ENCODE data around the gene SNRNP25.

The SNRNP25 gene

DNA sequence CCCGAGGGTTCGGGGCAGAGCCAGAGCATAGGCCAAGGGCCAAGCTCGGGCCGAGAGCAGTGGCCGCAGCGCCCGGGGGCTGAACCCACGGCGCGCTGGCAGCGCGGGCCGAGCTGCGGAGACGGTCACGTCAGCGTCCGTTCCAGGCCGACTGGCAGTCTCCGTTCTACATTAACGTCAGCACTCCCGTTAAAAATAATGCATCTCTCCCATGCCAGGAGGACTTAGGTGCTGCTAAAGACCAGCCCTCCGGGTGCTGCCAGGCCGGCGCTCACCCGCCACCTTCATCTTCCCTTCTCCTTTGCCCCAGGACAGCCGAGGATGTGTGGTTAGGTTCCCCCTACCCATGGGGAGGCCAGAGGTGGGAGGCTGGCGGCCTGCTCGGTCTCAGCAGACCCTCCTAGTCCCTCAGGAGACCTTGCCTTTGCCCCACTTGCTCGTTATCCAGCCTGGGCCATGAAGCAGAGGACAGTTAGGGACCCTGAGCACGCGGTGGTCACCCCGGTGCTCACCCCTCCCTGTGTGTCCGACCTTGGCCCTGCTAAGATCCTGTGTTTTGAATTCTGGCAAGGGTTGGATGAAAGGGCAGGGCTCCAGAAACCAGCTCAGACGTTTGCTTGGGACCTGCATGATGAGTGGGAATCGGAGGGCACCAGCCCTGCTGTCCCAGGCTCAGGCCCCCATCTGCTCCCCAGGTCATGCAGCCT is 25.0 kb downstream of the SNRNP25 start:
- peak; percentile 7 for DNase-seq (ENCODE audit: low read depth)

DNA sequence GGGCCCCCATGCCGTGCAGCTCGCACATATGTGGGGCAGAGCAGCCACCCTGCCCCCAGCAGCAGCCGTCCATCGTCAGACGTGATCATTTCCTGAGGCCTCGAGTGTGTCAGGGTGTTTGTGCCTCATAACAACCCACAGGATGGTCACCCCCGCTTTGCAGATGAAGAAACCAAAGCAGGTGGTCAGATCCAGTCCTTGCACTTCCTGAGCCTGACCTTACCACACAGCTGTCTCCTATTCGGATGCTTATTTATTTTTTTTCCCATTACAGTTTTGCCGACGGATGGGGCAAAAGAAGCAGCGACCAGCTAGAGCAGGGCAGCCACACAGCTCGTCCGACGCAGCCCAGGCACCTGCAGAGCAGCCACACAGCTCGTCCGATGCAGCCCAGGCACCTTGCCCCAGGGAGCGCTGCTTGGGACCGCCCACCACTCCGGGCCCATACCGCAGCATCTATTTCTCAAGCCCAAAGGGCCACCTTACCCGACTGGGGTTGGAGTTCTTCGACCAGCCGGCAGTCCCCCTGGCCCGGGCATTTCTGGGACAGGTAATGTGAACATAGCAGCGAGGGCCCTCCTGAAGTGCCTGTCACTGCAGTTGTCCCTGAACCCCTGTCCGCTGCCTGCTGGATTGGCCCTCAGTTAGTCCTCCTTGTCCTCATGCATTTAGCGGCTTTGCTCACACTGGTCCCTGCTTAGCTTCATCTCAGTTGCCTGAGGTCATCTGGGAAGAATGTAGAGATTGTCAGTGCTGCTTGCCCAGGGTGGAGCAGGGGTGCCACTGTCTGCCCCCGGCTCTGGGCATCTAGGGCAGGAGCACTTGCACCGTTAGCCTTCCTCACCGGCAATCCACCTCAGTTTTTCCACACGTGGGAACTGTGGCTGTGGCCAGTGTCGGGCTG is 25.8 kb downstream of the SNRNP25 start:
- no peak for DNase-seq (ENCODE audit: low read depth)

DNA sequence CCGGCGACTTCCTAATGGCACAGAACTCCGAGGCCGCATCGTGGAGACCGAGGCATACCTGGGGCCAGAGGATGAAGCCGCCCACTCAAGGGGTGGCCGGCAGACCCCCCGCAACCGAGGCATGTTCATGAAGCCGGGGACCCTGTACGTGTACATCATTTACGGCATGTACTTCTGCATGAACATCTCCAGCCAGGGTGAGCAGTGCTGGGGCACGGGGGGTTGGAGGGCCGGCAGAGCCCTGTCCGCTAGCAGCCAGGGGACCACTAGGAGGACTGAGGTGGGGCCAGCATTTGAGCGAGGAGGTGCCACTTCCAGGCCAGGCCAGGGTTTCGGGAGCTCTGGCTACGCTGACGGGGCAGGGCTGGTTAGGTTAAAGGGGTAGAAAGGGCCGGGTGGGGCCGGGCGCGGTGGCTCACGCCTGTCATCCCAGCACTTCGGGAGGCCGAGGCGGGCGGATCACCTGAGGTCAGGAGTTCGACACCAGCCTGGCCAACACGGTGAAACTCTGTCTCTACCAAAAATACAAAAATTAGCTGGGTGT is 29.5 kb downstream of the SNRNP25 start:
- DNase-seq (ENCODE audit: low read depth) = no peak

DNA sequence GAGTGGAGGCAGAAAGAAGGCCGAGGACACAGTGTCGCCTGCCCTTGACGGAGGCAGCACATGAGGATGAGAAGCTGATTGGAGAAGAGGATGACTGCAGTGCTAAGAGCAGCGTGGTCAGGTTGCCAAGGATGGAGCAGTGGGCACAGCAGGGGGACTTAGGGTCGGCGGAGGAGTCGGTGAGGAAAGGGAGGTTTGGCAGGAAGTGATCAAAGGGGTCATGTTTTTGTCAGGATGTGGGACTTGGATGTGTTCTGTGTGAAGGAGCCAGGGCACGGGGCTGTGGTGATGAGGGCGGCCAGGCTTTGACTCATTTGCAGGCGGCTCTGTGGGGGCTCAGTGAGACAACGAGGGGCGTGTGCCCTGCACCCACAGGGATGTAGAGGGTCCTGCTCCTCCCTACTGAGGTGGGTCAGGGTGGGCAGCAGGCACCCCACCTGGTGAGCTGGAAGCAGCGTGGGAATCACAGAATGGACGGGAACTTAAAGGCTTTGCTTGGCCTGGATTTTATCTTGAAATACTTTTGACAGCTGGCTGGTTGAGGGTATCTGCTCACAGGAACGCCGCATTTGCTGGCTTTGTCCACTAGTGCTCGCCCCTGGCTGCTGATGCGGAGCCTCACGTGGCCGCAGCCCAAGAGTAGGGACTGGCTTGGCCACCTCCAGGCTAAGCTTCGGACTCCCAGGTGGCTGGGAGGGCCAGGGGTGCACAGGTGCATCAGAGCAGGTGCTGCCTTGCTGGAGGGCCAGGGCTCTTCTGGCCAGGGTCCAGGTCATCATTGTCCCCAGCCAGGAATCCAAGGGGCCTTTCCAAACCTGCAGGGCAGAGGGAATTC is 30.4 kb downstream of the SNRNP25 start:
- DNase-seq (ENCODE audit: low read depth) = no peak

DNA sequence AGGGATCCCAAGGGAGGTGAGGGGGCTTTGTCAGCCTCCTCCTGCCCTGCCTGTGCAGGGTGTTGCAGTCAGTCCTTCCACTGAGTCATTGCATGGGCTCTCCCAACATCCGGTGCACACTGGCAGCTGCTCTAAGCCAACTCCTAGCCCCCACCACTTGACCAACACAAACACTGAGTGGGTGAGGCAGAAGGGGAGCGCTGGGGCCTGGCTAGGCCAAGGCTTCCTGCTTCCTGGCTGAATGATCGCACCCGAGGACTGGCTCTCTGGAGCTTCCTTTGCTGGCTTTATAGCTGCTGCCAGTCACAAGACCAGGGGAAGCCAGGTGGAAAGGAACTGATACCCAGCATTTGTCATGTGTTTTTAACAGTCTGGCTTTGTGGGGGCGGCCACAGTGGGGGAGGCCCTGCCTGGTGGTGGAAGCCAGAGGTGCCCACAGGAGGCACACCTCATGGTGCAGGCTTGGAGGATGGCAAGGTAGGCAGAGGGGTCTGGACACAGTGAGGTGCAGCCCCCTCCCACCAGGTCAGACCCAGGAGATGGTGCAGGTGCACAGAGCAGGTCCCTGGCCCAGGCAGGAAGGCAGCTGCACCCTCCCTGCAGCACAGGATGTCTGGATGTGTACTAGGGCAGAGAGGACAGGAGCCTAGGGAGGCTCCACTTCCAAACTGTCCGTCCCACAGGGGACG is 31.2 kb downstream of the SNRNP25 start:
- peak; percentile 53 for DNase-seq (ENCODE audit: low read depth)

DNA sequence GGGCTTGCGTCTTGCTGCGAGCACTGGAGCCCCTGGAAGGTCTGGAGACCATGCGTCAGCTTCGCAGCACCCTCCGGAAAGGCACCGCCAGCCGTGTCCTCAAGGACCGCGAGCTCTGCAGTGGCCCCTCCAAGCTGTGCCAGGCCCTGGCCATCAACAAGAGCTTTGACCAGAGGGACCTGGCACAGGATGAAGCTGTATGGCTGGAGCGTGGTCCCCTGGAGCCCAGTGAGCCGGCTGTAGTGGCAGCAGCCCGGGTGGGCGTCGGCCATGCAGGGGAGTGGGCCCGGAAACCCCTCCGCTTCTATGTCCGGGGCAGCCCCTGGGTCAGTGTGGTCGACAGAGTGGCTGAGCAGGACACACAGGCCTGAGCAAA is 31.8 kb downstream of the SNRNP25 start:
- DNase-seq (ENCODE audit: low read depth) = no peak

DNA sequence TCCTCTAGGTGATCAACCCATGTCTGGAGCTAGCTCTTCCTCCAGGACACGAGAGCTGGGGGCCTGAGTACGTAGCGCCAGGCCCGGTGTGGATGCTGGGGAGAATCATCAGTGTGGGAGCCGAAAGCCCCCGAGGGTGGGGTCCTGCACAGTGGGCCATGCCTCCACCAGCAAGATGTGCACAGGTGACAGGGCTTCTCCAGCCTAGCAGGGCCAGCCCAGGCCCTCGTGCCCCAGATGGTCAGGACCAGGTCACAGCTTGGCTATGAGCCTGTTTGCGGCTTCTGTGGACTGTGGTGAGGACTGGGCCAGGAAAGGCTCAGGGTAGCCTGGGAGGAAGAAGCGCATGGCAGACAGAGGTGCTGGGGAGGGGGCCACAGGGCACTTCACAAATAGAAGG is 32.2 kb downstream of the SNRNP25 start:
- DNase-seq (ENCODE audit: low read depth) = no peak

DNA sequence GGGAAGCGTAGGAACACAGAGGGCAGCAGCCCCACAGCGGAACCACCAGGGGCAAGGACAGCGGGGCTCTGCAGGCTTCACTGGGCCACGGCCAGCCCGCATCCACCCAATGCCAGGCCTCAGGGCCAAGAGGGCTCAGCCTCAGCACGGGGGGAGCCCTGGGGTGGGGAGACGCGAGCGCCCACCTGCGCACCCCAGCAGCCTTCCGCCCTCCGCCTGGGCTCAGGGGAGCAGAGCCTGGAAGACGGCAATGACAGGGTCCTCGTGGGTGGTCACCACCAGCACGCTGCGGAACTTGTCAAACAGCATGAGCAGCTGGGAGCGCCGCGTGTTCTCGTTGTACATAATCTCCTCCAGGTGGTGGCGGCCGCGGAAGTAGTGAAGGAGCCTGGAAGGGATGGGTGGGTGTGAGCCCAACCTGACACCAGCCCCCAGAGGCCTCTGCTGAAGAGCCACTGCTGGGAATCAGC is 32.9 kb downstream of the SNRNP25 start:
- no peak for DNase-seq (ENCODE audit: low read depth)

DNA sequence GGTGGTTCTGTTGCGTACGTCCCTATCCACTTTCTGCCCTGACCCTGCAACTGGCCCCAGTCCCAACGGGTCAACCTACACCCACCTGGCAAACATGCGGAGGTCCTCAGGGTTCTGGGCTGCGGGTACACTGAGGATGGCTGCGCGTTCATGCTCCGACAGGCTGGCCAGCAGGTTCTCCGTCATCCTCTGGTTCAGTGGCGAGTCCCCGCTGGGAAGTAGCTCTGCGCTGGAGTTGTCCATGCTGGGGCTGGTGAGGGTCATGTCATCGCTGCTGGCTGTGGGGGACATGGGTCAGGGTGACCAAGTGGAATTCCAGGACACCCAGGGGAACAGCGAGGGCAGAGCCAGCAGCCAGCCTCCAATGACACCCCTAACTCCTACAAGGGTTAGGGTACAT is 35.0 kb downstream of the SNRNP25 start:
- no peak for DNase-seq (ENCODE audit: low read depth)

DNA sequence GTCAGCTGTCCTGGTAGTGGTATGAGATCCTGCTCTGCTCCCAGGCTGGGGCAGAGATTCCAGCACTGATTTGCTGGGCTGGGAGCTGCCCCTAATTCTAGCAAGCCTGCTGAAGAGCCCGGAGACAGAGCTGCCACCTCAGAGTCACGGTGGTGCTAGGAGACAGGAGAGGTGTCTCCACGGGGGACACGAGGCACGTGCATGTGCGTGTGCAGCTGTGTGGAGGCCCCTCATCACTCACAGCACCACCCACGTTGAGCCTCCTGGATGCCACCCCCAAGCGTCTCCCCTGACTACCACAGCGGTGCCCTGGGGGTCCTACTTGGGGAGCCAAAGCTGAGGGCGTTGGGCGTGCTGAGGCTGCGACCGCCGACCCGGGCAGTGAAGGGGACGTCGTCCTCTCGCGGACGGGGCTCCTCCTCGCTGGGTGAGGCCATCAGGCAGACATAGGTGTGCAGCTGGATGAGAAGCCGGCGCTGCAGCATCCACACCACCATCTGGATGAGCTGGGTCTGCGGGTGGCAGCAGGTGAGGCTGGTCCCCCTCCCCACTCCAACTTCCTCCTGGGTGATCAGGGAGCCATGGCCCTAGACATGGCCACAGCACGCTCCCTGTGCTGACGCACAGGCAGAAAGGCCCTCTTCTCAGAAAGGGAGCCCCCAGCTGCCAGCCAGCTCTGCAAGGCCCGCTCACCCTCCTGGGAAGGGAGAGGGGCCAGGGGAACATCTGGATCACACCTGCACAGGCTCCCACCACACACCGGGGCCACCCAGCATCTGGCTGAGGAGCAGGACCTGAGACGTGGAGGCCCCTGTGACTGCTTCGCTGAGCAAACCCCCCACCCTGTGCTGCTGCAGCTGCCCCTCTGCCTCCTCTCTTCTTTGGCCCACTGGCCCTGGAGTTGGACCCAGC is 36.0 kb downstream of the SNRNP25 start:
- DNase-seq (ENCODE audit: low read depth) = no peak

DNA sequence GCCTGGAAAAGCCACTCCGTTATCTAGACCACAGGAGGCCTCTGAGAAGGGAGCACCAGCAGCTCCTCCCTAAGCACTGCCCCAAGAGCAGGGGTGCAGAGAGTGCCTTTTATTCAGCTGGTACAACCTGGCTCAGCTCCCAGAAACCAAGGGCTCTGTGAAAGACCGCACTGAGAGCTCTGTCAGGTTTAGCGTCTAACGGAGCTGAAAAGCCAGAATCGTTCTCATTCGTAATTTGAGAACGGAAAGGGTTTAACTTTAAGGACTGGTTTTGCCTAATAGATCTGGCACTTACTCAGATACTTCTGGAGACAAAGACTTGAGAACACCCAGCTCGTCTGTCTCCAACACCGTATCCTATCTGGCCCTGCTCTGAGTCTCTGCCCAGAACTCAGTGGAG is 37.9 kb downstream of the SNRNP25 start:
- DNase-seq (ENCODE audit: low read depth) = no peak

DNA sequence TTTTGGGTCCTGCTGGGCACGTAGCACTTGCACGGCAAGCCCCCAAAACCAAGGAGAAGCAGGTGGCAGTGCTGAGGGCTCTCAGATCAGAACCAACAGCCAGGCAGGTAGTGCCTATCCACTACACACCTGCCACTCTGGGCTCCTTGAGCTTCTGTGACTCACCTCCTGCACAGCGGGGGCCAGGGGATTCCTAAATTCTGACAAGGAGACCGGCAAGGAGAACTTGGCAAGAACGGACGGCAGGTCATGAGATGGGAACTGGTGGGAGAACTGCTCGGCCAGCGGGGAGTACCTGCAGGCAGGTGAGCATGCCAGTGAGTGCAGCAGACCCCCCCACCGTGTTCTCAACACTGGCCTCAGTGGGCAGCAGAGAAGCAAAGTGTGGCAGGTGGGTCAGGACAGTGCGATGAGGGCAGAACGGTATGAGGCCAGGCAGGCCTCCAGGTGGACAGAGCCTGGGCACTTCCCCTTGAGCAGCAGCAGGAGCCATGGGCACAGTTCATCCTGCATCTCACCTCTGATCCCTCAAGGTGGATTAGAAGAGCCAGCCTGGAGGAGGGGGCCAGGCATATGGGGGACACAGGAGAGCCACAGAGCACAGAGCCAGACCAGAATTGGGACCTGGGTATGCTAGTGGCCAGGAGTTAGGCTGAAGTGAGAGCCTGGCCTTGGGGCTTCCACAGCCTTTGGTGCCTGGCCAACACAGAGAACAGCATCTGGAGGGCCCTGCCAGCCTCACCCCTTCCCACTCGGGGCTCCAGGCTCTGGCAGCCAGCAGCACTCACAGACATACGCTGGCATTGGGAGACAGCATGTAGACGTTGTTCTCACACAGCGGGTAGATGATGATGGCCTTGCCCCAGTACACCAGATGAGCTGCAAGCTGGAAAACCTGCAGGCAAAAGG is 39.1 kb downstream of the SNRNP25 start:
- DNase-seq (ENCODE audit: low read depth) = no peak

DNA sequence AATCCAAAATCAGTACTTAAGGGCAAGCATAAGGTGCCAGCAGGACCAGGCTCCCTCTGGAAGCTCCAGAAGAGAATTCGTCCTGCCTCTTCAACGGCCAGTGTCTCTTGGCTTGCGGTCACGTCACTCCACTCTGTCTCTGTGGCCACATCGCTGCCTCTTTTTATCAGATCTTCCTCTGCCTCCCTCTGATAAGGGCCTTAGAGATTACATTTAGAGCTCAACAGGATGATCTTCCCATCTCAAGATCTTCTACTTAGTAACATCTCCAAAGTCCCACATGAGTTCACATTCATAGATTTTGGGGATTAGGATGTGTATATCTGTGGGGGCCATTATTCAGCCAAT is 41.3 kb downstream of the SNRNP25 start:
- no peak for DNase-seq (ENCODE audit: low read depth)

DNA sequence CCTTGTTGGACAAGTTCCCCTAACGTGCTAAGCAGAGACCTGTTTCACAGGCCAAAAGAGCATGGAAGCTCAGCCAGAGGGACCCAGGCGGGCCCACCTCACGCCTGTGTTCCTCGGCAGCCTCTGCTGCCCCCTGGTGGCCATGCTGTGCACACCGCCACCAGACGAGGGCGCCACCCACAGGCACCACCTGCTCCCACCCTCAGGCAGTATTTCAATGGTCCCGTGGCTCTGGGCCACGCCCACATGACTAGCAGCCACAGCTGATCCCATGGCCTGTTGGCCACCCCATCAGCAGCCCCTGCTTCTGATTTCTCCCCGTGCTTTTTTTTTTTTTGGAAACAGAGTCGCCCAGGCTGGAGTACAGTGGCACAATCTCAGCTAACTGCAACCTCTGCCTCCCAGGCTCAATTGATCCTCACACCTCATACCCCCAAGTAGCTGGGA is 43.3 kb downstream of the SNRNP25 start:
- peak; percentile 86 for DNase-seq (ENCODE audit: low read depth)

DNA sequence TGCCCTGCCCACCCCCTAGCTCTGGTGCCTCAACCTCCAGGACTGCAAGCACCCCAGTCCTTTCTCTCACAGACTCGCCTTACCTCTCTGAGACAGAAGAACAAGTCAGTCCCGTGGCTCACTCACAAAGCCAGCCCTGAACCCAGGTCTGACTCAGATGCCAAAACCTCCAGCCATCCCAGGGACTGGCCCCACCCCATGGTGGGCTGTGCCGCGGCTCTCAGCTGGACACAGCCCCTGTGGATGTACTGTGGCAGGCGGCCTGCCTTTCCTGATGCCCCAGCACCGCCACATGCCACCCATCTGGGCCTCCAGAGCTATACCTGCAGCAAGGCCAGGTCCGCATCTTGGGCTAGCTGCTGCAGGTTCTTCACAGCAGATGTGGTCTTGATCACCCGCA is 44.2 kb downstream of the SNRNP25 start:
- DNase-seq (ENCODE audit: low read depth) = no peak

DNA sequence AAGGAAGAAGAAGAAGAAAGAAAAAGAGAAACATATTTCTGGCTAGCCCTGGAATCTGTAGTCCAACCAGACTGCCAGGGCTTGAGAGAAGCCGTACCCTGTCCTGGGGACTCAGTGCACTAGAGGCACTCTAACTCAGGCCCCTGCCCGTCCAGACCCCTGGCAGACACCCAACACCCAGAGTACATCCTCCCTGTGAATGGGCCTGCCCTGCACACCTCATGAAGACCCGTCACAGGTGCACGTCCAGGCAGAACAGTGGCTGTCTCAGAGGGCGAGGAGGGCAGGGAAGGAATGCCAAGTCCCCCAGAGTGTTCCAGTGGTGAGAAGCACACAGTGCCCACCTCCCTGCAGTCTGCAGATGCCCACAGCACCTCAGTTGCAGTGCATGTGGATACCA is 47.4 kb downstream of the SNRNP25 start:
- DNase-seq (ENCODE audit: low read depth) = no peak

DNA sequence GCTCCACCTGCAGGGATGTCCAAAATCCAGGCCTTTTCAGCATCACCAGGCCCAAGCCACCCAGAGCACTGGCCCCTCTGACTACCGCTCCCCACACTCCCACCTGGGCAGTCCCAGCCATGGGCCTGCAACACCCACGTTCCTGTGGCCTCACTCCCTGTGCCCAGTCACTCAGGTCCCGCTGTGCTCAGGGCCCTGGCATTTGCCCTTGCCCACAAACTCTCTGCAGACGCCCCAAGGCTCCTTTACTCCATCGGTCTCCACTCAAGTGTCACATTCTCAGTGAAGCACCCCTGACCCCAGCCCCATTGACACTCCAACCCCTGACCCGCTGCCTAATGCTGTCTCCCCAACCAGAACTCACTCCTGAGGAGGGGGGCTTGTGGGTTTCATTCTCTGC is 48.0 kb downstream of the SNRNP25 start:
- no peak for DNase-seq (ENCODE audit: low read depth)

DNA sequence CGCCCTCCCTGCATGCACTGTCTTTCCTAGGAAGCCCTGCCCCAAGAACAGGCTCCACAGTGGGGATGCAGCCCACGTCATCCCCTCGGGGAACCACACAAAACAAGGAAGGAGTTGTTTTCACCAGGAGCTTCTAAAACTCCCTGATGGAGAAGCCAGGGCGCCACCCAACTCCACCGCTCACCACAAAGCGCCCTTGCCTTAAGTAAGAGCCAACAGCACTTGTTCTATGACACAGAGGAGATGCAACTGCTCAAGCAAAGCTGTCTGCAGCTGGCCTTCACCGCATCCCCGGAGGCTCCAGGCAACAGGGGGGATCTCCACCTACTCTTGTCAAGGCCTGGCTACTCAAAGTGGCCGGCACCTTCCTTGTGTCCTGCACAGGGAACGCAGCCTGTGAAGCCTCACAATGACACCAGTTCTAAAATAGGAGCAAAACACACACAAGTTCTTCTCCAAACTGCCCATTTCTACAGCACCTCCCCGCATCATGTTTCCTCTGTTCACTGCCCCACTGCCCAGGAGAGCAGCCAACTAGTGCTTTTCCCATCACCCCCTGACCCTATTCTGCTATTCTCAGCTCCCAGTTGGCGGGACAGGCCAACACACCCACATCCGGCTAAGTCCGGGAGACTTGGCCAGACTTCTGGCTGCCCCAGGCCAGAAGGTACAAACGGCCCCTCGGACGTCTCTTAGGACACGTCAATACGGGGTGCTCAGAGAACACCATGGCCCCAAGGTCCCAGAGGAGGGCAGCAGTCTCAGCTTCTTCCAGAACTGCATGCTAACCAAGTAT is 48.6 kb downstream of the SNRNP25 start:
- DNase-seq (ENCODE audit: low read depth) = no peak

DNA sequence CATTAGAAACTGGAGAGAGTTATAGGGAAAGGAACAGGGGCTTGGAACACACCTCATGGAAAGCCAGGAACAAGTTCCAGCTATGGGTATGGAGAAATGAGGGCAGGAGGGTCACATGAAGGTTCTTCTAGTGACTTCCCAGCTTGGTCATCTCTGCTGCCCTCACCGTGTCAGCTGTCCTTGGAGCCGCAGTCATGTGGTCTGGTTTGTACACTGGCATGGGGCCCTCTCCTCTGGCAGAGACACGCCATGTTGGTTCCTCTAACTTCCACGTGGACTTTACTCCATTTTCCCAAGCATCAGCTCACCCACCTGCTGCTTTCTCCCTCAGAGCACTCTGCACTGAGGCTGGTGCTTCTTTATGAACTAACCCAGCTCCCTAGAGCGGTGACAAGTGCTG is 50.7 kb downstream of the SNRNP25 start:
- no peak for DNase-seq (ENCODE audit: low read depth)

Measured in activated T-cell treated with anti-CD3 and anti-CD28 coated beads for 24 hours (primary cell).